GM18505 (cell line): Measurements from ENCODE around the gene TRIM71.

ENCODE experiments used
- ATAC-seq: cut with Tn5 transposase; IDR thresholded peaks from one replicate; pipeline ENCODE4 v1.9.1; 2021; ENCODE audit not compliant: unreplicated experiment
- POLR2A ChIP-seq: IDR thresholded peaks from 4 replicates; pipeline ENCODE4 v1.6.1; 2011; ENCODE audit warnings: borderline replicate concordance; ENCODE audit not compliant: insufficient read depth, insufficient read length; ENCODE audit errors: extremely low read depth

Gene TRIM71

GRCh38 chr3:32831062-32831461, 13.3 kb downstream of the TRIM71 start:
- ATAC-seq = no peak
- TF ChIP-seq POLR2A = no peak

- TF ChIP-seq POLR2A = no peak
Measured at GRCh38 chr3:32831791-32832190, 14.0 kb downstream of the TRIM71 start.

DNA sequence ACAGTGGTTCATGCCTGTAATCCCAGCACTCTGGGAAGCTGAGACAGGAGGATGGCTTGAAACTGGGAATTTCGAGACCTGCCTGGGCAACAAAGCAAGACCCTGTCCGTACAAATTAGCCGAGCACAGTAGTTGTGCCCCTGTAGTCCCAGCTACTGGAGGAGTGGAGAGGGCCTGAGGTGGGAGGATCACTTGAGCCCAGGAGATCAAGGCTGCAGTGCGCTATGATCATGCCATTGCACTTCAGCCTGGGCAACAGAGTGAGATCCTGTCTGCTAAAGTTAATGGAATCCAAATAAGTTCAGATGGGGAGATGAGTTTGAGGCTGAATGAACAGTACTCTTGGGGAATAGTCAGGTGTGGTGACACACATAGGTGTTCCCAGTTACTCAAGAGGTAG, 14.4 kb downstream of the TRIM71 start:
- ATAC-seq = no peak
- TF ChIP-seq POLR2A = no peak

More at GRCh38 chr3:32831791-32832190, 14.0 kb downstream of the TRIM71 start:
- ATAC-seq = no peak

- no peak for TF ChIP-seq POLR2A
Measured at GRCh38 chr3:32835049-32835371, 17.2 kb downstream of the TRIM71 start.

GRCh38 chr3:32835961-32836360, 18.2 kb downstream of the TRIM71 start:
- ATAC-seq = no peak

More at GRCh38 chr3:32835049-32835371, 17.2 kb downstream of the TRIM71 start:
- ATAC-seq = no peak

GRCh38 chr3:32836601-32837000, 18.8 kb downstream of the TRIM71 start:
- no peak for TF ChIP-seq POLR2A
- no peak for ATAC-seq

More at GRCh38 chr3:32835961-32836360, 18.2 kb downstream of the TRIM71 start:
- no peak for TF ChIP-seq POLR2A

GRCh38 chr3:32837366-32837765, 19.6 kb downstream of the TRIM71 start:
- no peak for ATAC-seq
- no peak for TF ChIP-seq POLR2A

DNA sequence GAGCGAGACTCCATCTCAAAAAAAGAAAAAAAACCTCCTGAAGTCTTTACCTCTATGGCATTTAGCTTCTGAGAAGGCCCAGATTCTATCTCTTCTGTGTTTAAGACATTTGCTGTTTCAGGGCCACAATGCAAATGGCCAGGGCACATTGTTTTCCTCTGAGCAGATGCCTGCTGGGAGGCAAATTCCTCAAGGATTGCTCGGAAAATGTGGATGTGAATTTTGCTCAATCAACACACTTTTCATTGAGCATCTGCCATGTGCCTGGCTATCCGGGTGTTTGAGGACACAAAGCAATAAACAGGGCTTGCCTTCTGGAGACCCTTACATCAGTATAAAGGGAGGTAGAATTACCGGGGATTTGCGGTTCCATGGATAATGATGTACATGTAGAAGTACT, 20.0 kb downstream of the TRIM71 start:
- ATAC-seq = no peak
- TF ChIP-seq POLR2A = no peak

- no peak for ATAC-seq
- no peak for TF ChIP-seq POLR2A
Measured at GRCh38 chr3:32839714-32840085, 21.9 kb downstream of the TRIM71 start.

DNA sequence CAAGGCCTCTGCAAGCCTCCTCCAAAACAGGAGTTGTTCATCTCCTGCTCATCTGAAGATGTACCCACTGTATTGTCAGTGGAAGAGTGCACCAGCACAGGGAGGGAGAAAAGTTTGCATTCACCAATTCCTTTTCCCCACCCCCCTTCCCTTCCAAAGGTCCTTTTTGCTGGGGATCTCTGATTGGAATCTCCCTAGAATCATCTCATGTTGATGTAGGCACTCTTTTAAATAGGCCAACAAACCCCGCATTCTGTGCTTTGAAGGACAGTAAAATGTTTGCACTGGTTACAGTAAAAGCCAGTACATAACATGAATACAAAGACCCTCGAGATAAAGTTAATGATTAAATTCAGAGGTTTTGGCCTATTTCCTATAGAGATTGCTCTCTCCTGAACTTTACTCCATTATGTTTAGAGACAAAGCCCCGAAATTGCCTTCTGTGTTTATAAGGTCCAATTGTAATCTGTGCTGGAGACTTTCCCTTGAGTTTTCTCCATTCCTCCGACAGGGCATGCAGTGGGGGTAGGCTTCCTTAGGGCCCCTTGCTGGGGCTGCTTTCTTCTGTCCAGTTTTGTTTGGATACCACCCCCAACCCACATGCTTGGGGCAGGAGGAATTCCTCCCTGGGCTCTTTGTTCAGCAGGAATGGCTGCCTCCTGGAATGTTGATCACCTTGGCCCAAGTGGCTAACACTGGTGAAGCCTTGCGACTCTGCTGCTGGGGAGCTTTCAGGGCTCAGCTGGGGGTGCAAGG, 22.5 kb downstream of the TRIM71 start:
- no peak for ATAC-seq
- no peak for TF ChIP-seq POLR2A

GRCh38 chr3:32841341-32841740, 23.5 kb downstream of the TRIM71 start:
- no peak for ATAC-seq
- no peak for TF ChIP-seq POLR2A

- no peak for ATAC-seq
- no peak for TF ChIP-seq POLR2A
Measured at GRCh38 chr3:32841867-32842470, 24.2 kb downstream of the TRIM71 start.

DNA sequence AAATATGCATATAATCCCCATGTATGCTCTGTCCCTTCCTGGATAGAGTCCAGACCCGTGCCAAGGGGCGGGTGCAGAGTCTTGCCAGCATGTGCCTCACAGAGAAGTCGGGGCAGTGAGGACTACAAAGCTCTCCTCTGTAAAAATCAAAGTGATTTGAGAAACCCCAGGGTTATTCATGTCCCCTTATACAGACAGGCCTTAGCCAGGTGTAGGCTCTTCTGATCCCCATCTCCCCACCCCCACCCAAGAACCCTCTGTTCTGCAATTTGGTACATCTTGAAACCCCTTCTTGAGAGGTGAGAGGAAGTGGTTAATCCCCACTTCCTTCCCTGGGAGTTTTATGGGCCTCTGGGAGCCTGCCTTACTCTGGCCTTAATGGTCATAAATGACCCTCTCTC, 24.7 kb downstream of the TRIM71 start:
- TF ChIP-seq POLR2A = no peak
- no peak for ATAC-seq

DNA sequence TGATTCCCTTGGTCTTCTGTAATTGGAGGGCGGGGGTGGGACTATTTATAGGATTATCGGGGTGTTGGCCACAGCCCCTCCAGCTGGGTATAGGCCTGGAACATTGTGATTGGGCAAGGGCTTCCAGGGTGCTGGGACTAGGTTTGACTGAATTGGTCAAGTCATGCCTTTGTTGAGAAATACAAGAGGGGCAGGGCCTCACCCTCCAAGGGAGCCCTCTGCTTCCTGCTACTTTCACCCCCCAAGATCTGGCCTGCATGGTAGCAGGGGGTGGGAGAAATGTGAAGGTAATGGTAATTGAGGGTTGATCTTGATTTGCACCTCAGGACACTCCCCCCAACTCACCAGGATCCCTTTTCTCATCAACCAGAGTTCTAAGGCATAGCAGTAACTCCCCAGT, 25.2 kb downstream of the TRIM71 start:
- no peak for ATAC-seq
- no peak for TF ChIP-seq POLR2A
